Astrocyte of the cerebellum (primary cell): ENCODE results near the gene KIF23.

ENCODE experiments used
- DNase-seq: peaks from one replicate; pipeline ENCODE4 v3.0.0-alpha.2; 2011; ENCODE audit warnings: low read depth
- H3K4me3 ChIP-seq: 2 replicates; pipeline ENCODE4 v1.5.1; 2011; ENCODE audit warnings: mild to moderate bottlenecking, low read depth, low read length, moderate library complexity
- in situ Hi-C: cut with HindIII; loops from 2 replicates; pipeline ENCODE4 v1.10.0; 2017; ENCODE audit warnings: low sequenced_read_pairs
- TF ChIP-seq, protein P1 (sequence below): IDR thresholded peaks from 2 replicates; pipeline ENCODE4 v1.5.1; 2012; ENCODE audit warnings: low read length, low read depth, moderate library complexity, mild to moderate bottlenecking; ENCODE audit errors: missing control alignments

KIF23 gene

DNA sequence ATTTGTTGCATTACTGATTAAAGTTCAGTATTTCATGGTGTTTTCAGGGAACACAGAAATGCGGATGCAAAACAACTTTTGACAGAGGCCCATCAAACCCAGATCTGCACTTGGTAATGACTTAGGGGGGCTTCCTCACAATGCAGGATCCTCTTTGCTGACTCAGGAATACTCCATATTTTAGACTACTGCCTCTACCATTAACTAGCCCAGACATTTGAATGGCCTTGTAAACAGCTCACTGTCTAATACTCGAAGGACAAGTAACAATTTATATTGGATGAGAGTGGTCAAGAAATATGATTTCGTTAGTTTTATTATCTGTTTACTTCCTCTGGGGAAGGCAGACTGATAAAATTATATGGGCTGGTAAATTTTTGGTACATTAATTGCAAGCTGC is 9.0 kb upstream of the KIF23 start:
- no peak overlapping the region for H3K4me3 ChIP-seq
- in situ Hi-C loops, result no loop called here
- TF ChIP-seq, protein P1, sequence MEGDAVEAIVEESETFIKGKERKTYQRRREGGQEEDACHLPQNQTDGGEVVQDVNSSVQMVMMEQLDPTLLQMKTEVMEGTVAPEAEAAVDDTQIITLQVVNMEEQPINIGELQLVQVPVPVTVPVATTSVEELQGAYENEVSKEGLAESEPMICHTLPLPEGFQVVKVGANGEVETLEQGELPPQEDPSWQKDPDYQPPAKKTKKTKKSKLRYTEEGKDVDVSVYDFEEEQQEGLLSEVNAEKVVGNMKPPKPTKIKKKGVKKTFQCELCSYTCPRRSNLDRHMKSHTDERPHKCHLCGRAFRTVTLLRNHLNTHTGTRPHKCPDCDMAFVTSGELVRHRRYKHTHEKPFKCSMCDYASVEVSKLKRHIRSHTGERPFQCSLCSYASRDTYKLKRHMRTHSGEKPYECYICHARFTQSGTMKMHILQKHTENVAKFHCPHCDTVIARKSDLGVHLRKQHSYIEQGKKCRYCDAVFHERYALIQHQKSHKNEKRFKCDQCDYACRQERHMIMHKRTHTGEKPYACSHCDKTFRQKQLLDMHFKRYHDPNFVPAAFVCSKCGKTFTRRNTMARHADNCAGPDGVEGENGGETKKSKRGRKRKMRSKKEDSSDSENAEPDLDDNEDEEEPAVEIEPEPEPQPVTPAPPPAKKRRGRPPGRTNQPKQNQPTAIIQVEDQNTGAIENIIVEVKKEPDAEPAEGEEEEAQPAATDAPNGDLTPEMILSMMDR, result no peak
- DNase-seq, result no peak

DNA sequence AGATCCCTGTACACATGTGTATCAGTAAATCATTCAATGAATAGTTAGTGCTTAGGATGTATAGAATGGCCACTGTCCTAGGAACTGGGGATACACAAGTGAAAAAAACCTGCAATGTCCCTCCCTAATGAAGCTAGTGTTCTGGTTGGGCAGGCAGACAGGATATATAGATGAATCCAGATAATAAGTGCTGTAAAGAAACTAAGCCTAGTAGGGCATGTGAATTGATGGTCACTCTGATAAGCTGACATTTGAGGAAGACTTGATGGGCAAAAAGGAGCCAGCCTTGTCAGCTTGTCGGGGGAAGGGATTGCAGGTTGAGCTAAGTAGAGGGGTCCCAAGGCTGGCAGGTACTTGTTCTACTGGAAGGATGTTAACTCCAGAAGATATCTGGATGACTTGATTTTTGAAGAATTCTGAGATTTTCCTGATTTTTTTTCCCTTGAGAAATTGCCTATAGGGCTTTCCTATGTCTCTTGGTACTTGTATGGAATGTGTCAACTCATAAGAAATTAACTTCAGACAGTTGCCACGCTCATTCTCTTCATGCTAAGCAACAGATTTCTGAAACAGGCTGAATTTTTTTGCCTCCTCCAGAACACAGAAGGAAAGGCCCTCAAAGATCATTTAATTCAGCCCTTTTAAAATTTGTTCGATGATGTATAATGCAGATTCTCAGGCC is 6.3 kb upstream of the KIF23 start:
- in situ Hi-C loops, result no loop called here
- no peak for DNase-seq
- TF ChIP-seq, protein P1, result no peak
- no peak overlapping the region for H3K4me3 ChIP-seq

DNA sequence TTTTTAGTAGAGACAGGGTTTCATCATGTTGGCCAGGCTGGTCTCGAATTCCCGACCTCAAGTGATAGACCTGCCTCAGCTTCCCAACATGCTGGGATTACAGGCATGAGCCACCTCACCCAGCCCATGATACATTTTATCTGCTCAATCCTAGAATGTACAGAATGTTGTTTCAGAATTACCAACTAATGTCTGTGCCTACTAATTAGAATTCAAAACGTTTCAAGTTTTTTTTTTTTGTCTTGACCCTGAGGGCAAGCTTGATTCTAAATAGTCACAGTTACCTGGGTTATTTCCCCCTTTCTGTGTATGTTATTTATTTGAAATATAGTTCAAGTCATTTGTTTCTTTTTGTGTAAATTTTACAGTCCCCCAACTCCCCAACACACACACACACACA is 5.3 kb upstream of the KIF23 start:
- in situ Hi-C loops, result no loop called here
- TF ChIP-seq, protein P1, result no peak

DNA sequence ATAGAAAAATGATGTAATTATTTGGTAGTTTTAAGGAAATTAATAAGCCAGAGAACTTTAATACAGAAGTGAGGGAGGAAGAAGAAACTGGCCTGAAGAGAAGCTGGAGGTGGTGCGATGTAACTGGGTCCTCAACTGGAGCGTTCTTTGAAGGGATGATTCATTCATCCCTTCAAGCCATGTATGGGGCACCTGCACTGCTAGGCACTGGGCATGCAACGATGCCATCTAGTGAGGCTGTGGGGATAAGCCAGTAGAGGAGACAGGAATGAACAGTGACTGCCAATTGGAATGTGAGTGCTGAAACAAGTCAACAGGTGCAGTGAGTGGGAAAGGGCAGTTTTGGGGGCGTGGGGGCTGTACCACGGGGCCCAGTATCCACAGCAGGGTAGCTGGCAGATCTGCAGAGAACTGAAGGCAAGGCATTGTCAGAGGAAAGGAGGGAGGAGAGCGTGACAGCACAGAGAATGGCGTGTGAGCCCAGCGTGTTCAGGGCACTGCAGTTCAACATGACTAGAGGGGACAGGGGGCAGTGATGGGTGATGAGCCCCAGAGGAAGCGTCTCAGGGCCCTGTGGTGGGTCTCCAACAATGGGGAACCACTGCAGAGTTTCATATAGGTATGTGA is 3.8 kb upstream of the KIF23 start:
- TF ChIP-seq, protein P1, result peak; percentile 32
- no peak overlapping the region for H3K4me3 ChIP-seq
- DNase-seq, result no peak
- in situ Hi-C loops, result no loop called here

More for the DNA sequence above, 5.3 kb upstream of the KIF23 start:
- no peak overlapping the region for H3K4me3 ChIP-seq
- no peak for DNase-seq

DNA sequence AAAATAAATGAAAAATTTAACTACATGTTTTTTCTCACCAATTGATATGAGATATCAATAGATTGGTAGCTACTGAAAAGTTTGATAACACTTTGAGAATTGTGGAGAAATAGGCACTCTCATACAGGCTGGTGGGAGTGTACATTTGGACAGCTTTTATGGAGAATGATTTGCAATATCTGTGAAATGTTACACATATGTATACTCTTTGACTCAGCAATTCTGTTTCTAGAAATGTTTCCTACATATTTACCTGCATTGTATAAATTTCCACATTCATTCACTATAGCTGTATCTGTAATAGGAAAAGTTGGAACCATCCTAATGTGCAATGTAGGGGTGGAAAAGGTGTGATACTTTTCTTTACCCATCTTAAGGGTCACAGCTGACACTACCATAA is 1.9 kb upstream of the KIF23 start:
- TF ChIP-seq, protein P1, result no peak
- no peak for DNase-seq
- no peak overlapping the region for H3K4me3 ChIP-seq
- in situ Hi-C loops, result no loop called here

DNA sequence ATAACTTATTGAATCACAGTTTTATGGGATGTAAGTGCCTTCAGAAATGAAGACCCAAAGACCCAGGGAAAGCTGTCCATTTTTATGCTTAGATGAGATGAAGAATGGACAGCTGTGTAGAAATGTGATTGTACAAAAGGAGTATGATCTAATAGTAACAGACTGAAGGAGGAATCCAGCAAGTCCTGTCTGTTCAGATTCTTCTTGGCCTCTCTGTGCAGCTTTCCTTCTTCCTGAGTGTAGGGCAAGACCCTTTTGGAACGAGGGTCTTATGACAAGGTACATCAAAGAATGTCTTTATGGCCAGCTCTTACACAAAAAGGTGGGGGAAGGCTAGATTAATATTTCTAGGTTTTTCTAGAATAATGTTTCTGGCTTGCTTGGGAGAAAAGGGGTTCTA is 1.4 kb upstream of the KIF23 start:
- no peak for DNase-seq
- in situ Hi-C loops, result no loop called here
- H3K4me3 ChIP-seq, result no peak overlapping the region
- TF ChIP-seq, protein P1, result no peak
